GM19023 (cell line): ENCODE measurements around the gene ADCY6.

Experiments used
- ATAC-seq: cut with Tn5 transposase; IDR thresholded peaks from one replicate; pipeline ENCODE4 v1.9.1; 2021; ENCODE audit warnings: mild to moderate bottlenecking, moderate library complexity; ENCODE audit not compliant: unreplicated experiment

ADCY6 gene

DNA sequence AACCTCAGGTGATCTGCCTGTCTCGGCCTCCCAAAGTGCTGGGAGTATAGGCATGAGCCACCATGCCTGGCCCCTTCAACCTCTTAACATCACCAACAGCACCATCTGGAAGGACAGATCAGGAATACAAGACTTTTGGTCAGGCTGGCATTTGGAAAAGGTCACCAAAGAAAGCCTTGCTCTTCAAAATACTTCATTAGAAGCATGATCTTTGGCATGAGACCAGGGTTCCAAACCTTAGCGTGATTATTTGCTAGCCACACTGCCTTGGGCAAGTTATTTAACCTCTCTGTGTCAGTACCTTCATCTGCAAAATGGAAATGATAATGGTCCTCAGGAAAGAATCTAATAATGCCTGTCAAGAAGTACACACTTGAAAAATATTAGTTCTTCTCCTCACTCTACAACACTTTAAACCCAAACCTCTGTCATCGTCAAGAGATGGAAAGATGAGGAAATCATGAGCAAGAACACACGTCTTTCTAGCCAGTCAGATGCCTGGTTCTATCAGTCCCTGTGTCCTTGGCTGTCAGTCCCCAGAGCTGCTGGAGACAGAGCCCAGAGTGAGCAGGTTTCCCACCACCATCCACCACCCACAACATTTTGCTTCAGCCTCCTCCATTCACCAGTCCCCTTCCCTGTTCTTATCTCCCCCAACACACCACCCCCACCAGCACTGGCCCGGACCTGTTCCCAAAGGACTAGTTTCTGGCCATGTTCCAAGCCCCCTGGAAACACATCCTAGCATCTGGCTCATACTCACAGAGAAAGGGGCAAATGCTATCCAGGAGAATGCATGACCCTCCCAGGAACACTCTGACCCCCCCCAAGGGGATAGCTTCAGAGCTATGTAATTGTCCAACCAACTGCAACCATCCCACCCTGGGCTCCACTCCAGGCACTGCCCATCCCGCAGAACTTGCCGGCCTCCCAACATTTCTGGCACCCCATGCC lies 2.0 kb downstream of the ADCY6 start:
- ATAC-seq: no peak

GRCh38 chr12:48783432-48783831 lies 5.5 kb downstream of the ADCY6 start:
- no peak for ATAC-seq

- ATAC-seq: no peak
These were observed 6.2 kb downstream of the ADCY6 start for GRCh38 chr12:48782457-48783395.

DNA sequence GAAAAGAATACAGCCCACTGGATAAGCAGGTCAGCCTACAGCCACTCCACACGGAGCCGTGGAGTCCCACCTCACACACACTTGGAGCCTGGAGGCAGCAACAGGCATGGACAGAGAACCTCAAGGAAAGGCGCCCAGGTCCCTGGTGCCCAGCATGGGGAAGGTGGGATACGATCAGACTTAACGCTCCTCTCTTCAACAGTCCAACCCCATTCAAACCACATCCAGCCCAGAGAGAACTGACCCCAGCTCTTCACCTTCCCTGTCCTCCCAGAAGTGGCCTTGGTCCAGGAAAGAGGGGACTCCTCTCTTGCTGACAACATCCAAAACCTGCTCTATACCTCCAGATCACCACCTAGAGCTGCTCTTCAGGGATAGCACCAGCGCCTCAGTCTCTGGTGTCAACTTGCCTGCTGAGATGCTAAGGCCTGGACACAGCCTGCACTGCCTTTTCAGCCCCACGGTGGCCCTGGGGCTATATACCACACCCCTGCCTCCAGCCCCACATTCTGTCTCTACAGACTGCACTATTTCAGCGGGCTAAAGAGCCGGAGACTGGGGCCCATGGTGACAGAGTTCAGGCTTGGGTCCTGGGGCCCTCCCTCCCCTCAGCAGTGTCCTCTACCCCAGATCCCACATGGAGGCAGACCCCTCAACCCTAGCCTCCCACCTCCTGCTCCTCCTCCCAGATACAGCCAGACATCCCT lies 7.0 kb downstream of the ADCY6 start:
- no peak for ATAC-seq

DNA sequence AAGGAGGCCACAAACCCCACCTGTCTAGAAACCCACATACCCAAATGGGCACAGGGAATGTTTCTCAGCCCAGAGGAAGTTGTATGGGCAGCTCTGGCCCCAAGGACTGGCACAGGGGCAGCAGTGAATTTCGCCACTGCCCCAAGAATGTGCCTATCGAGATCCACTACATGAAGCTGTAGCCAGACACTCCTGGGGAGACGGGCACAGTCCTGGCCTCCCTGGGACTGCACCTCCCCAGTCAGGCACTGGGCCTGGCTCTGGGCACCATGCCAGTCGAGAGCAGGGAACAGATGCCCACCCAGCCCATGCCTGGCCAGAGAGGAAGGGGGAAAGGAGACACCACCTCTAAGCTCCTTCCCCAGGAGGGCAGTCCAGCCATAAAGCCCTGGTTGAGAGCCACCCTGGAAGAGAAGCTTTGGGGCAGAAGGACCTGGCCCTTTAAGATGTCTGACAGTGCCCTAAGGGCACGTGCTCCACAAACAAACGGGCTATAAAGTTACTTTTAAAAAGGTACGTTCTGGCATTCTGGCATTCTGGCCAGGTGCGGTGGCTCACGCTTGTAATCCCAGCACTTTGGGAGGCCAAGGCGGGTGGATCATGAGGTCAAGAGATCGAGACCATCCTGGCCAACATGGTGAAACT lies 8.4 kb downstream of the ADCY6 start:
- no peak for ATAC-seq

DNA sequence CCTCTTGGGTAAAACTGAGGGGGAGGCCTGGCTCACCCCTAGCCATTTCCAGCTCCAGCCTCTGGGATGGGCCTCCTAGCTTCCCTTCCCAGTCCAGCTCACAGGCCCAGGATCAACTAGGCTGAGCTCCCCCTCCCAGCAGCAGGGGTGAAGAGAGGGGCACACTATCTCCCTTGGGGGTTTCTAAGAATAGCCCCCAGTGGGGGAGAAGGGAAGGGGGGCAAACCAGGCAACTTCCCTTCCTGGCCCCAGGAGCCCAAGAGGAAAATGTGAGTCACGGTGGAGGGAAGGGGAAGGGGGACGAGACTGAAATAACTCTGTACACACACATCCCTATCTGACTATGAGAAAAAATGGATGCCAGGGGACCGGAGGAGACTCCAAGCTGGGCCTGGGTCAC lies 9.0 kb downstream of the ADCY6 start:
- ATAC-seq: no peak

- no peak for ATAC-seq
These were observed 11.1 kb downstream of the ADCY6 start for GRCh38 chr12:48777501-48778400.

DNA sequence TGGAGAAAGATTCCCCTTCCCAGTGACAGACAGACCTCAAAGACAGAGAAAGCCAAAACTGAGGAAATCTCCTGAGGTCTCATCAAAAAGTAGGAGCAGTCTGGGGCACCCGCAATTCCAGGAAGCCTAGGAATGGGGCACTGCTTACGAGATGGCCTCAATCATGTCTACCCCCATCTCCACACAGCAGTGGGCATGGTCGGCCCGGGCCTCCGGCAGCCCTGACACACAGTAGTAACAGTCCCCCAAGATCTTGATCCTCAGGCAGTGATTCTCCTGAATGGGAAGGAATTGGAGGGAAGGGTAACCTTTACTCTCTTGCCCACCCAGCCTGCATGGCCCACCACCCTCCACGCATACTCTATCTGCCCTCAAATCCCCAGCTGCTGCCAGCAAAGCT lies 11.9 kb downstream of the ADCY6 start:
- no peak for ATAC-seq

- ATAC-seq: no peak
These were observed 12.8 kb downstream of the ADCY6 start for GRCh38 chr12:48775991-48776649.

- ATAC-seq: no peak
These were observed 13.6 kb downstream of the ADCY6 start for GRCh38 chr12:48775299-48775698.

GRCh38 chr12:48774516-48774915 lies 14.4 kb downstream of the ADCY6 start:
- no peak for ATAC-seq

DNA sequence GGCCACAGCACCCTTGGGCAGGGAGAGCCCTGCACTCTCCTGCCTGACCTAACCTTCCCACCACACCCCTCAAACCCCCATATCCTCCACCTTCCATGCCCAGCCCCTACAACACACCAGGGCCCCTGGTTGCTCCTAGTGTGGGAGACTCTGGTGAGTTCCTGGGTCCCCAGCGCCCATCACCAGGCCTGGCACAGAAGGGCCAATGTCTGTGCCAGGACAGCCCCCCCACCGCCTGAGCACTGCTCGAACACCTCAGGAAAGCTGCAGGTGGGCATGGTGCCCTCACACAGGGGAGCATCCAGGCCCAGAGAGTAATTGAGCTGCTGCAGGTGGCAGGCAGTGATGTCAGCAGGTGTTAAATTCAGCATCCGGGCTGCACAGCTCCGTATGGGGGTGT lies 15.2 kb downstream of the ADCY6 start:
- no peak for ATAC-seq

DNA sequence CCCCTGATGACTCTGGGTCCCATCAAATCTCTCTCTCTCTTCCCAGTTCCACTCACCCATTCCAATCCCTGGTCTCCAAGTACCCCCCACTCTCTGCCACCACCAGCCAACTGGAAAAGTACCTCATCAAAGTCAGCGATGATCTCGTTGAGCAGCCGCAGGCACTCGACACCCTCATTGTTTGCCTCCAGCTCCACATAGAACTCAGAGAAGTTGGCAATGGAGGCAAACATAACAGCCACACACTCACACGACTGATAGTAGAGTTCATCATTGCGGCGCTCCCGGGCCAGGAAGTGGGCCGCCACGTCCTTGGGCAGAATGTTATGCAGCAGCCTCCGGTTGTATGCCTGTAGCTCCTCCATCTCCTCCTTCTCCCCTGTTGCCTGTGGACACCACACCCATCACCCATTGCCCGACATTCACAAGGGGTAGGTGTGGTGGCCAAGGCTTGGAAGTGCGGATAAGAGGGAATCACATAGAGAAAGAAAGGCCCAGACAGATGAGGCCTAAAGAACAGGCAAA lies 17.2 kb downstream of the ADCY6 start:
- no peak for ATAC-seq

DNA sequence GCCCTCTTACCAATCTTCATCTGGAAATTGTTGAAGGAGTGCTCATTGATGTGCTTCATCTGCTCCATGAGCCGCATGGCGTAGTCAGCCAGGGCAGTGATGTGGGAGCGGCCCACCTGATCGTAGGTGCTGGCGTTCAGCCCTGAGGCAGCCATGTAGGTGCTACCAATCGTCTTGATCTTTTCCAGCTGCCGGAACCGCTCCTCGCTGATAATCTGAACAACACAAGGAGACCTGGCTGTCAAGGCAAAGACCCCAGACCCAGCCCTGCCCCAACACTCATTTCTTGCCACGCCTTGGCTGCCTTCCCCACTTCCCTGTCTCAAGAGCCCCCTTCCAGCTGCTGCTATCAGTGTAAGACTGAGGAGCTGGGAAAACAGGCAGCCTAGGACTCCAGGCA lies 18.1 kb downstream of the ADCY6 start:
- ATAC-seq: no peak

- ATAC-seq: no peak
These were observed 20.2 kb downstream of the ADCY6 start for GRCh38 chr12:48768736-48769135.

DNA sequence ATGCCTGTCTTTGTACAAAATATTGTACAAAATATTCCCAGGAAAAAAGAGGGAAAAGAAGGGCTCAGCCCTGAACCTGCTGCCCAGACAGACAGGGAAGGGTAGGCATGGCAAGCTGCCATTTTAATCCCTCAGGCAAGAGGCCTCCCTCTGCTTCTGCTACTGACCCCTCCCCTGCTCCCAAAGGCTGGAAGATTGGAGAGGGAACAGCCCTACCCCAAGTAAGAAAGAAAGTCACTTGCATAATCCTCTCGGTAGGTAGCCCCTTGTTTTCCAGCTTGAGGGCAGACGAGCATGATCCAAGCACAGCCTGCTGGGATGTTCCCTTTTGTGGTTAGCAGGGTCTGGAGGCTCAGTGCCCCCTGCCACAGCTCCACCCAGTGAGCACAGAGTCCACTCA lies 20.7 kb downstream of the ADCY6 start:
- ATAC-seq: no peak

GRCh38 chr12:48767521-48767920 lies 21.4 kb downstream of the ADCY6 start:
- no peak for ATAC-seq

GRCh38 chr12:48767047-48767446 lies 21.8 kb downstream of the ADCY6 start:
- no peak for ATAC-seq

GRCh38 chr12:48765753-48766162 lies 23.1 kb downstream of the ADCY6 start:
- no peak for ATAC-seq
